SK-N-SH treated with all-trans-retinoic acid at 6 μM for 48 hours (cell line): ENCODE results near the gene SH3TC1.

ENCODE experiments used
- ARNTL ChIP-seq: fragments of 450-650 bp; formaldehyde crosslinking; IDR thresholded peaks from 2 replicates; pipeline ENCODE4 v1.5.0; 2020; ENCODE audit warnings: low read depth, mild to moderate bottlenecking, moderate library complexity, borderline replicate concordance
- OSR1 ChIP-seq: fragments of 250-450 bp; sonication (Bioruptor Pico); IDR thresholded peaks from 2 replicates; pipeline ENCODE4 v1.8.0; 2022; ENCODE audit warnings: moderate library complexity, mild to moderate bottlenecking, inconsistent platforms
- PPARA ChIP-seq: fragments of 250-450 bp; sonication (Bioruptor Pico); IDR thresholded peaks from 2 replicates; pipeline ENCODE4 v1.5.0; 2020; ENCODE audit warnings: mild to moderate bottlenecking, borderline replicate concordance
- RARB ChIP-seq: fragments of 250-450 bp; sonication (Bioruptor Pico); IDR thresholded peaks from 2 replicates; pipeline ENCODE4 v1.8.0; 2021; ENCODE audit warnings: mild to moderate bottlenecking, moderate library complexity
- TCF4 ChIP-seq: fragments of 250-450 bp; sonication (Bioruptor Pico); IDR thresholded peaks from 2 replicates; pipeline ENCODE4 v1.8.0; 2021; ENCODE audit warnings: mild to moderate bottlenecking, moderate library complexity, borderline replicate concordance
- ZFP3 ChIP-seq: fragments of 250-450 bp; sonication (Bioruptor Pico); IDR thresholded peaks from 2 replicates; pipeline ENCODE4 v1.5.0; 2020; ENCODE audit warnings: mild to moderate bottlenecking, moderate library complexity
- ZNF70 ChIP-seq: fragments of 450-650 bp; formaldehyde crosslinking; IDR thresholded peaks from 2 replicates; pipeline ENCODE4 v1.5.0; 2020; ENCODE audit warnings: mild to moderate bottlenecking, moderate library complexity
- TF ChIP-seq, protein P1 (sequence below): fragments of 250-450 bp; sonication (Bioruptor Pico); IDR thresholded peaks from 2 replicates; pipeline ENCODE4 v1.8.0; 2021; ENCODE audit warnings: low read depth, mild to moderate bottlenecking, moderate library complexity, borderline replicate concordance
- TF ChIP-seq, protein P2 (sequence below): fragments of 250-450 bp; sonication (Bioruptor Pico); IDR thresholded peaks from 2 replicates; pipeline ENCODE4 v1.5.1; 2020; ENCODE audit warnings: low read depth, mild to moderate bottlenecking, moderate library complexity
- TF ChIP-seq, protein P3 (sequence below): fragments of 250-450 bp; sonication (Bioruptor Pico); IDR thresholded peaks from 2 replicates; pipeline ENCODE4 v1.8.0; 2020; ENCODE audit warnings: mild to moderate bottlenecking, moderate library complexity, borderline replicate concordance

DNA sequence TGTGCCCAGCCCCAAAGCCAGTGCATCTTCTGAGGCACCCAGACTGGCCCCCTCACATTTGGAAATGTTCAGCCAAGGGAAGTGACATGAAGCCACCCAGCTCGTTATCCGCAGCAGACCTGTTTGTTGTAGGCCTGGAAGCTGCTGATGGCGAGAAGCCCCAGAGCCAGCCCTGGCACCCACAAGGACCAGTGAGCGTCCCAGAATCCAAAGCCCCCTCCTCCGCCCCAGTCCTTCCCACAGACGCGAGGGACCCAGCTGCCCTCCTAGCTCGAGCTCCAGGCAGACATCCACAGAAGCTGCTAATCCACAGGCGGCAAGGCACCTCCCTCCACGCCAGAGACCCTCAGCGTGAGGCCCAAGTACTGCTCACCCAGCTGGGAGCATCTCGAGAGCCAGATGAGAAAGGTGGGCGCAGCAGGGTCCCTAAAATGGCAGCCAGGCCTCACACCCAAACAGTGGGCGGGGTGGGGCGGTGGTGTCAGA, 47.9 kb upstream of the SH3TC1 start:
- TF ChIP-seq, protein P1, sequence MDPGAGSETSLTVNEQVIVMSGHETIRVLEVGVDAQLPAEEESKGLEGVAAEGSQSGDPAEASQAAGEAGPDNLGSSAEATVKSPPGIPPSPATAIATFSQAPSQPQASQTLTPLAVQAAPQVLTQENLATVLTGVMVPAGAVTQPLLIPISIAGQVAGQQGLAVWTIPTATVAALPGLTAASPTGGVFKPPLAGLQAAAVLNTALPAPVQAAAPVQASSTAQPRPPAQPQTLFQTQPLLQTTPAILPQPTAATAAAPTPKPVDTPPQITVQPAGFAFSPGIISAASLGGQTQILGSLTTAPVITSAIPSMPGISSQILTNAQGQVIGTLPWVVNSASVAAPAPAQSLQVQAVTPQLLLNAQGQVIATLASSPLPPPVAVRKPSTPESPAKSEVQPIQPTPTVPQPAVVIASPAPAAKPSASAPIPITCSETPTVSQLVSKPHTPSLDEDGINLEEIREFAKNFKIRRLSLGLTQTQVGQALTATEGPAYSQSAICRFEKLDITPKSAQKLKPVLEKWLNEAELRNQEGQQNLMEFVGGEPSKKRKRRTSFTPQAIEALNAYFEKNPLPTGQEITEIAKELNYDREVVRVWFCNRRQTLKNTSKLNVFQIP (CRISPR knock-in tag) = no peak
- TF ChIP-seq RARB (no peak), PPARA (no peak), TCF4 (CRISPR knock-in tag) (no peak), ZFP3 (no peak), ARNTL (CRISPR knock-in tag) (no peak), ZNF70 (CRISPR knock-in tag) (no peak), OSR1 (no peak)
- TF ChIP-seq, protein P2, sequence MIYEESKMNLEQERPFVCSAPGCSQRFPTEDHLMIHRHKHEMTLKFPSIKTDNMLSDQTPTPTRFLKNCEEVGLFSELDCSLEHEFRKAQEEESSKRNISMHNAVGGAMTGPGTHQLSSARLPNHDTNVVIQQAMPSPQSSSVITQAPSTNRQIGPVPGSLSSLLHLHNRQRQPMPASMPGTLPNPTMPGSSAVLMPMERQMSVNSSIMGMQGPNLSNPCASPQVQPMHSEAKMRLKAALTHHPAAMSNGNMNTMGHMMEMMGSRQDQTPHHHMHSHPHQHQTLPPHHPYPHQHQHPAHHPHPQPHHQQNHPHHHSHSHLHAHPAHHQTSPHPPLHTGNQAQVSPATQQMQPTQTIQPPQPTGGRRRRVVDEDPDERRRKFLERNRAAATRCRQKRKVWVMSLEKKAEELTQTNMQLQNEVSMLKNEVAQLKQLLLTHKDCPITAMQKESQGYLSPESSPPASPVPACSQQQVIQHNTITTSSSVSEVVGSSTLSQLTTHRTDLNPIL (CRISPR knock-in tag) = no peak
- TF ChIP-seq, protein P3, sequence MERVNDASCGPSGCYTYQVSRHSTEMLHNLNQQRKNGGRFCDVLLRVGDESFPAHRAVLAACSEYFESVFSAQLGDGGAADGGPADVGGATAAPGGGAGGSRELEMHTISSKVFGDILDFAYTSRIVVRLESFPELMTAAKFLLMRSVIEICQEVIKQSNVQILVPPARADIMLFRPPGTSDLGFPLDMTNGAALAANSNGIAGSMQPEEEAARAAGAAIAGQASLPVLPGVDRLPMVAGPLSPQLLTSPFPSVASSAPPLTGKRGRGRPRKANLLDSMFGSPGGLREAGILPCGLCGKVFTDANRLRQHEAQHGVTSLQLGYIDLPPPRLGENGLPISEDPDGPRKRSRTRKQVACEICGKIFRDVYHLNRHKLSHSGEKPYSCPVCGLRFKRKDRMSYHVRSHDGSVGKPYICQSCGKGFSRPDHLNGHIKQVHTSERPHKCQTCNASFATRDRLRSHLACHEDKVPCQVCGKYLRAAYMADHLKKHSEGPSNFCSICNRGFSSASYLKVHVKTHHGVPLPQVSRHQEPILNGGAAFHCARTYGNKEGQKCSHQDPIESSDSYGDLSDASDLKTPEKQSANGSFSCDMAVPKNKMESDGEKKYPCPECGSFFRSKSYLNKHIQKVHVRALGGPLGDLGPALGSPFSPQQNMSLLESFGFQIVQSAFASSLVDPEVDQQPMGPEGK (CRISPR knock-in tag) = no peak
